H1 (cell line): ENCODE measurements around the gene TTLL5. TPM values are rescaled to one million over a fixed set of nuclear protein-coding genes. Genes with fewer than 3 reads are reported as not detected.

Experiments used
- CTCF ChIA-PET: fragments of 300-600 bp; sonication (Branson Sonifier 250); formaldehyde crosslinking; loops from one replicate; lab custom pipeline; 2021; ENCODE audit not compliant: partially characterized antibody; lab: Charles Lee
- POLR2A ChIA-PET: fragments of 300-600 bp; sonication (Branson Sonifier 250); formaldehyde crosslinking; loops from one replicate; lab custom pipeline; 2021; ENCODE audit warnings: inconsistent platforms; ENCODE audit not compliant: partially characterized antibody; lab: Charles Lee
- DNase-seq, 2 experiments: peaks; one replicate each; pipeline versions ENCODE4 v3.0.0 to v3.0.0-alpha.2; 2010 to 2022; ENCODE audit warnings: low spot score in 2 of 2, low read depth in 1 of 2, mixed read lengths in 1 of 2
- FAIRE-seq: peaks from 2 replicates; lab custom pipeline; 2011; peaks lifted over from hg19 to GRCh38; lab: Jason Lieb, UNC
- H2AFZ ChIP-seq: 2 replicates; pipeline ENCODE4 v1.8.1; 2012; ENCODE audit warnings: low read length, inconsistent platforms
- H2AK5ac ChIP-seq: 2 replicates; pipeline ENCODE4 v1.6.1; 2013; ENCODE audit warnings: low read depth, low read length
- H2BK120ac ChIP-seq: replicated peaks from 2 replicates; pipeline ENCODE3; 2013; ENCODE audit warnings: low read depth, low read length, inconsistent platforms
- H2BK12ac ChIP-seq: 2 replicates; pipeline ENCODE4 v1.6.1; 2013; ENCODE audit warnings: low read depth, low read length
- H2BK15ac ChIP-seq: 2 replicates; pipeline ENCODE4 v1.6.1; 2013; ENCODE audit warnings: low read length
- H2BK20ac ChIP-seq: 2 replicates; pipeline ENCODE4 v1.6.1; 2013; ENCODE audit warnings: low read length
- H2BK5ac ChIP-seq: 2 replicates; pipeline ENCODE4 v1.6.1; 2013; ENCODE audit warnings: low read depth, low read length
- H3K14ac ChIP-seq: 2 replicates; pipeline ENCODE4 v1.6.1; 2013; ENCODE audit warnings: inconsistent platforms; ENCODE audit not compliant: insufficient read length
- H3K18ac ChIP-seq: 2 replicates; pipeline ENCODE4 v1.6.1; 2013; ENCODE audit warnings: low read length; ENCODE audit errors: extremely low read depth
- H3K23ac ChIP-seq: 2 replicates; pipeline ENCODE4 v1.6.1; 2013; ENCODE audit warnings: inconsistent platforms; ENCODE audit not compliant: insufficient read length
- H3K23me2 ChIP-seq: 2 replicates; pipeline ENCODE4 v1.6.1; 2013; ENCODE audit warnings: low read depth, low read length
- H3K27ac ChIP-seq: 2 replicates; pipeline ENCODE4 v1.6.1; 2011; ENCODE audit warnings: low read depth, low read length, inconsistent platforms
- H3K27me3 ChIP-seq, 4 experiments: replicated peaks in 1 of 4; 1 replicate in 1 of 4; 2 replicates in 3 of 4; pipeline versions ENCODE4 v1.6.1 to v1.8.1; 2011 to 2013; ENCODE audit warnings: low read length in 3 of 4, mild to moderate bottlenecking in 3 of 4, inconsistent platforms in 2 of 4, mixed read lengths in 2 of 4, moderate library complexity in 1 of 4; ENCODE audit not compliant: control insufficient read depth in 3 of 4, insufficient read depth in 3 of 4; ENCODE audit errors: extremely low read depth in 1 of 4
- H3K36me3 ChIP-seq, 4 experiments: 2 replicates each; pipeline versions ENCODE4 v1.6.1 to v1.8.1; 2011 to 2013; ENCODE audit warnings: mild to moderate bottlenecking in 4 of 4, low read length in 3 of 4, moderate library complexity in 2 of 4, control low read depth in 1 of 4, inconsistent platforms in 1 of 4; ENCODE audit not compliant: insufficient read depth in 4 of 4, control insufficient read depth in 2 of 4
- H3K4ac ChIP-seq: replicated peaks from 2 replicates; pipeline ENCODE3; 2013; ENCODE audit warnings: low read length, low read depth, mixed read lengths, inconsistent platforms; ENCODE audit not compliant: insufficient read length
- H3K4me1 ChIP-seq, 4 experiments: replicated peaks in 1 of 4; 1 replicate in 1 of 4; 2 replicates in 3 of 4; pipeline versions ENCODE4 v1.6.1 to v1.8.1; 2011 to 2013; ENCODE audit warnings: low read length in 3 of 4, inconsistent platforms in 2 of 4, mixed read lengths in 1 of 4; ENCODE audit not compliant: insufficient read depth in 4 of 4, control insufficient read depth in 3 of 4
- H3K4me2 ChIP-seq, 2 experiments: 2 replicates each; pipeline versions ENCODE4 v1.6.1 to v1.8.1; 2011 to 2013; ENCODE audit warnings: low read depth in 2 of 2, low read length in 2 of 2, control low read depth in 1 of 2, inconsistent platforms in 1 of 2, mild to moderate bottlenecking in 1 of 2; ENCODE audit not compliant: insufficient read depth in 1 of 2
- H3K4me3 ChIP-seq, 4 experiments: fragments of 200-600, 300-600 bp in 1 of 4; sonication (generic), shearing (Covaris generic), sonication (Bioruptor Twin) in 1 of 4; 2 replicates each; pipeline versions ENCODE4 v1.5.1 to v1.8.1; 2011 to 2016; ENCODE audit warnings: low read length in 4 of 4, low read depth in 3 of 4, control low read depth in 2 of 4, inconsistent platforms in 2 of 4, mild to moderate bottlenecking in 2 of 4, mixed read lengths in 1 of 4, moderate library complexity in 1 of 4; ENCODE audit not compliant: insufficient read depth in 2 of 4; ENCODE audit errors: extremely low read depth in 1 of 4
- H3K56ac ChIP-seq: replicated peaks from 2 replicates; pipeline ENCODE3; 2013; ENCODE audit warnings: low read depth, mild to moderate bottlenecking, mixed read lengths, low read length, inconsistent platforms; ENCODE audit not compliant: insufficient read length
- H3K79me1 ChIP-seq: 2 replicates; pipeline ENCODE4 v1.6.1; 2013; ENCODE audit warnings: low read depth, low read length, control low read depth
- H3K79me2 ChIP-seq, 2 experiments: 2 replicates each; pipeline versions ENCODE4 v1.6.1 to v1.8.1; 2012 to 2013; ENCODE audit warnings: low read length in 2 of 2, mild to moderate bottlenecking in 2 of 2, inconsistent platforms in 1 of 2; ENCODE audit not compliant: insufficient read depth in 2 of 2, control insufficient read depth in 1 of 2
- H3K9ac ChIP-seq, 4 experiments: replicated peaks in 1 of 4; 1 replicate in 1 of 4; 2 replicates in 3 of 4; pipeline versions ENCODE4 v1.6.1 to v1.8.1; 2011 to 2013; ENCODE audit warnings: low read depth in 3 of 4, low read length in 3 of 4, control low read depth in 2 of 4, mild to moderate bottlenecking in 2 of 4, moderate library complexity in 2 of 4, inconsistent platforms in 1 of 4; ENCODE audit errors: extremely low read depth in 1 of 4
- H3K9me3 ChIP-seq, 2 experiments: 2 replicates each; pipeline versions ENCODE4 v1.6.1 to v1.8.1; 2012 to 2013; ENCODE audit warnings: mild to moderate bottlenecking in 2 of 2, moderate library complexity in 2 of 2, control low read depth in 1 of 2, inconsistent platforms in 1 of 2, low read depth in 1 of 2, low read length in 1 of 2, mixed read lengths in 1 of 2; ENCODE audit not compliant: insufficient read depth in 2 of 2
- H4K20me1 ChIP-seq, 2 experiments: replicated peaks in 1 of 2; 2 replicates each; pipeline versions ENCODE3 to v1.8.1; 2011 to 2013; ENCODE audit warnings: inconsistent platforms in 2 of 2, low read length in 2 of 2, mild to moderate bottlenecking in 1 of 2; ENCODE audit not compliant: insufficient read depth in 2 of 2, control insufficient read depth in 1 of 2
- H4K5ac ChIP-seq: 2 replicates; pipeline ENCODE4 v1.6.1; 2013; ENCODE audit warnings: low read length, low read depth, mixed read lengths, inconsistent platforms; ENCODE audit not compliant: insufficient read length
- H4K8ac ChIP-seq: 2 replicates; pipeline ENCODE4 v1.8.0; 2013; ENCODE audit warnings: mild to moderate bottlenecking, moderate library complexity, low read length, inconsistent platforms; ENCODE audit not compliant: insufficient read depth; ENCODE audit errors: extremely low read depth
- H4K91ac ChIP-seq: replicated peaks from 2 replicates; pipeline ENCODE3; 2013; ENCODE audit warnings: low read length, mixed read lengths, inconsistent platforms; ENCODE audit not compliant: insufficient read length
- GABPA ChIP-seq: IDR thresholded peaks from 2 replicates; pipeline ENCODE4 v1.6.1; 2011; ENCODE audit warnings: mild to moderate bottlenecking, low read length, moderate library complexity, borderline replicate concordance; ENCODE audit not compliant: insufficient read depth
- SP2 ChIP-seq: IDR thresholded peaks from 2 replicates; pipeline ENCODE4 v1.6.1; 2012; ENCODE audit warnings: mild to moderate bottlenecking, low read length, inconsistent platforms
- WGBS, 2 experiments: shearing (Covaris generic) in 1 of 2; methylation state at CpG; one replicate each; pipeline versions ENCODE4 v1.1.6 to v1.1.7; 2013 to 2015; ENCODE audit warnings: low lambda C conversion rate in 2 of 2, mixed read lengths in 2 of 2, inconsistent platforms in 1 of 2, low coverage in 1 of 2, missing lambda C conversion rate in 1 of 2; ENCODE audit not compliant: insufficient replicate concordance in 2 of 2, insufficient coverage in 1 of 2, insufficient read length in 1 of 2; ENCODE audit errors: extremely low coverage in 1 of 2, missing lambda C conversion rate in 1 of 2; 5-methylcytosine and 5-hydroxymethylcytosine counted together
- polyA plus RNA-seq, 7 experiments: library from polyadenylated mRNA; depleted of rRNA in 3 of 7; stranded (reverse) in 5 of 7; unstranded in 2 of 7; fragments of >200 nt in 5 of 7; fragments of 200-250 nt in 2 of 7; gene quantifications; 1 replicate in 5 of 7; 2 replicates in 1 of 7; 4 replicates in 1 of 7; pipeline versions ENCODE4 v1.2.1 to v1.2.3, GENCODE V29; 2011 to 2013; ENCODE audit warnings: missing spikeins in 2 of 7, mixed read lengths in 2 of 7
- total RNA-seq: library from RNA; stranded (reverse); fragmentation: NEBNext Ultra II Directional; extraction: Animal tissue kit (Norgen Biotek cat#: 25700); gene quantifications from 2 replicates; pipeline ENCODE4 v1.2.1, GENCODE V29; 2021

Gene TTLL5
- total and polyA plus RNA-seq, 2 of the 8 experiments (the other 6 are each of a cell fraction or from before 2014, with no cell fraction given) = 16.1 to 45.9 TPM

DNA sequence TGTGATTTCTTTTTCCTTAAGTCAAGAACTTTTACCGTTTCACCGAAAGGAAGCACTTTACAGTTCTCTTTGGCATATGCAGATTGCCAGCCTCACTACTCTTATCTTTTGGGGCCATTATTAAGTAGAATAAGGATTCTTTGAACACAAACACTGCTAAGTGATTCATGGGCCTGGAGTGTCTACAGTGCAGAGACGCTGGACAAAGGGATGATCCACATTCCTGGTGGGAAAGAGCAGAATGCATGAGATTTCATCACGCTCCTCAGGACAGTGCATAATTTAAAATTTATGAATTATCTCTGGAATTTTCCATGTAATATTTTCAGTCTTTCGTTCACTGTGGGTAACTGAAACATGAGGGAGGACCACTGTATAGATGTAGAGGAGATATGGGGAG lies 90.2 kb downstream of the TTLL5 start:
- Histone ChIP-seq H2AFZ (no peak overlapping the region), H3K36me3 (peaks cover 0 to 10% (median 5%) of the 10 kb centered on the region in 4 experiments; a peak in 3 of 8 replicates), H4K91ac (no peak overlapping the region), H3K4ac (no peak overlapping the region), H3K9ac (no peak overlapping the region), H2AK5ac (no peak overlapping the region), H3K4me1 (no peaks in the 10 kb centered on the region; a peak in 2 of 7 replicates), H2BK5ac (no peak overlapping the region), H3K4me3 (no peak overlapping the region), H3K27me3 (no peaks in the 10 kb centered on the region), H4K20me1 (peaks cover 0 to 3% of the 10 kb centered on the region in 2 experiments), H3K23ac (no peak overlapping the region), H3K23me2 (no peaks in the 10 kb centered on the region), H3K79me1 (no peaks in the 10 kb centered on the region), H4K5ac (no peak overlapping the region), H3K27ac (no peak overlapping the region), H2BK20ac (no peak overlapping the region), H3K9me3 (no peaks in the 10 kb centered on the region), H3K4me2 (no peak overlapping the region), H2BK12ac (no peak overlapping the region), H2BK120ac (no peak overlapping the region), H2BK15ac (no peak overlapping the region), H4K8ac (no peak overlapping the region), H3K14ac (no peak overlapping the region), H3K18ac (no peak overlapping the region), H3K79me2 (no peaks in the 10 kb centered on the region), H3K56ac (no peak overlapping the region)
- TF ChIP-seq GABPA = no peak
- TF ChIP-seq SP2 = no peak
- CTCF ChIA-PET = no interaction called here
- FAIRE-seq = no peak
- POLR2A ChIA-PET = no interaction called here
- DNase-seq = no peak
- 91% methylated on average over 5 of the region's 5 CpGs; no CpG with 5 or more reads in 1 of the 2 experiments for WGBS, 2 experiments
